HG02938 (cell line): Measurements from ENCODE around the gene RILP.

Source experiments
- ATAC-seq: cut with Tn5 transposase; IDR thresholded peaks from one replicate; pipeline ENCODE4 v1.9.1; 2021; ENCODE audit warnings: mild to moderate bottlenecking, moderate library complexity; ENCODE audit not compliant: unreplicated experiment

RILP gene

GRCh38 chr17:1648173-1648962 lies 1.3 kb downstream of the RILP start:
- ATAC-seq, result peak; percentile 13

- ATAC-seq, result no peak
Observed at GRCh38 chr17:1647802-1648171, 1.9 kb downstream of the RILP start.

GRCh38 chr17:1646199-1646875 lies 3.3 kb downstream of the RILP start:
- no peak for ATAC-seq

- ATAC-seq, result no peak
Observed at GRCh38 chr17:1645207-1646171, 4.2 kb downstream of the RILP start, which contains the start of gene SCARF1. TSS of gene SCARF1 (minus strand) at chr17:1645732. CDS start at chr17:1645697, 35 bp downstream.

- no peak for ATAC-seq
Observed at GRCh38 chr17:1644493-1645206, 5.0 kb downstream of the RILP start.

GRCh38 chr17:1643999-1644492 lies 5.6 kb downstream of the RILP start:
- ATAC-seq, result no peak

GRCh38 chr17:1643293-1643998 lies 6.2 kb downstream of the RILP start:
- no peak for ATAC-seq

GRCh38 chr17:1641065-1641403 lies 8.6 kb downstream of the RILP start:
- no peak for ATAC-seq

GRCh38 chr17:1640329-1641064 lies 9.2 kb downstream of the RILP start:
- ATAC-seq, result no peak

GRCh38 chr17:1639549-1640180 lies 10.0 kb downstream of the RILP start:
- ATAC-seq, result no peak

- no peak for ATAC-seq
Observed at GRCh38 chr17:1638624-1639300, 10.9 kb downstream of the RILP start.

GRCh38 chr17:1638171-1638590 lies 11.5 kb downstream of the RILP start:
- no peak for ATAC-seq

- ATAC-seq, result no peak
Observed at GRCh38 chr17:1636732-1637285, 12.9 kb downstream of the RILP start.

GRCh38 chr17:1635675-1636465 lies 13.8 kb downstream of the RILP start:
- no peak for ATAC-seq

GRCh38 chr17:1634841-1635650 lies 14.6 kb downstream of the RILP start:
- ATAC-seq, result no peak

- no peak for ATAC-seq
Observed at GRCh38 chr17:1630662-1631061, 19.0 kb downstream of the RILP start.
